Activated naive CD8-positive, alpha-beta T cell (primary cell): ENCODE data around the gene NAPB.

Experiments used
- H3K27ac Mint-ChIP-seq: one replicate; pipeline ENCODE4 v1.8.0; 2021; ENCODE audit warnings: mixed read lengths
- H3K27me3 Mint-ChIP-seq: one replicate; pipeline ENCODE4 v1.8.0; 2021; ENCODE audit warnings: mixed read lengths
- H3K36me3 Mint-ChIP-seq: one replicate; pipeline ENCODE4 v1.8.0; 2021; ENCODE audit warnings: mixed read lengths
- H3K4me1 Mint-ChIP-seq: one replicate; pipeline ENCODE4 v1.8.0; 2021; ENCODE audit warnings: low read depth, mixed read lengths
- H3K4me3 Mint-ChIP-seq: one replicate; pipeline ENCODE4 v1.8.0; 2021; ENCODE audit warnings: mild to moderate bottlenecking, mixed read lengths
- H3K9me3 Mint-ChIP-seq: one replicate; pipeline ENCODE4 v1.8.0; 2021; ENCODE audit warnings: low read depth, mixed read lengths

The NAPB gene

GRCh38 chr20:23446505-23446904 lies 25.2 kb upstream of the NAPB start:
- H3K27me3 Mint-ChIP-seq: no peaks in the 10 kb centered on the region
- no peaks in the 10 kb centered on the region for H3K36me3 Mint-ChIP-seq
- no peak overlapping the region for H3K27ac Mint-ChIP-seq
- no peaks in the 10 kb centered on the region for H3K9me3 Mint-ChIP-seq
- no peaks in the 10 kb centered on the region for H3K4me1 Mint-ChIP-seq
- no peak overlapping the region for H3K4me3 Mint-ChIP-seq

GRCh38 chr20:23445596-23446217 lies 24.4 kb upstream of the NAPB start:
- Mint-ChIP-seq H3K27me3 (no peaks in the 10 kb centered on the region), H3K27ac (no peak overlapping the region), H3K36me3 (no peaks in the 10 kb centered on the region), H3K9me3 (no peaks in the 10 kb centered on the region), H3K4me1 (no peaks in the 10 kb centered on the region), H3K4me3 (no peak overlapping the region)

GRCh38 chr20:23444859-23445258 lies 23.6 kb upstream of the NAPB start:
- Mint-ChIP-seq H3K9me3 (no peaks in the 10 kb centered on the region), H3K4me1 (no peaks in the 10 kb centered on the region), H3K36me3 (no peaks in the 10 kb centered on the region), H3K27me3 (no peaks in the 10 kb centered on the region), H3K27ac (no peak overlapping the region), H3K4me3 (no peak overlapping the region)

- Mint-ChIP-seq H3K36me3 (no peaks in the 10 kb centered on the region), H3K27me3 (no peaks in the 10 kb centered on the region), H3K9me3 (no peaks in the 10 kb centered on the region), H3K27ac (no peak overlapping the region), H3K4me1 (no peaks in the 10 kb centered on the region), H3K4me3 (no peak overlapping the region)
These were observed 21.1 kb upstream of the NAPB start for GRCh38 chr20:23442436-23442835.

- no peaks in the 10 kb centered on the region for H3K36me3 Mint-ChIP-seq
- H3K27me3 Mint-ChIP-seq: no peaks in the 10 kb centered on the region
- no peak overlapping the region for H3K4me3 Mint-ChIP-seq
- no peaks in the 10 kb centered on the region for H3K9me3 Mint-ChIP-seq
- no peaks in the 10 kb centered on the region for H3K4me1 Mint-ChIP-seq
- no peak overlapping the region for H3K27ac Mint-ChIP-seq
These were observed 20.6 kb upstream of the NAPB start for GRCh38 chr20:23441850-23442313.

- Mint-ChIP-seq H3K9me3 (no peaks in the 10 kb centered on the region), H3K27me3 (no peaks in the 10 kb centered on the region), H3K27ac (no peak overlapping the region), H3K36me3 (no peaks in the 10 kb centered on the region), H3K4me3 (no peak overlapping the region), H3K4me1 (no peaks in the 10 kb centered on the region)
These were observed 18.7 kb upstream of the NAPB start for GRCh38 chr20:23440004-23440403.

- Mint-ChIP-seq H3K4me3 (no peak overlapping the region), H3K27me3 (no peaks in the 10 kb centered on the region), H3K27ac (no peak overlapping the region), H3K9me3 (no peaks in the 10 kb centered on the region), H3K4me1 (no peaks in the 10 kb centered on the region), H3K36me3 (no peaks in the 10 kb centered on the region)
These were observed 17.4 kb upstream of the NAPB start for GRCh38 chr20:23438661-23439060.

GRCh38 chr20:23437126-23437899 lies 16.0 kb upstream of the NAPB start:
- no peaks in the 10 kb centered on the region for H3K9me3 Mint-ChIP-seq
- H3K4me1 Mint-ChIP-seq: no peaks in the 10 kb centered on the region
- H3K36me3 Mint-ChIP-seq: no peaks in the 10 kb centered on the region
- no peak overlapping the region for H3K27ac Mint-ChIP-seq
- H3K27me3 Mint-ChIP-seq: no peaks in the 10 kb centered on the region
- H3K4me3 Mint-ChIP-seq: no peak overlapping the region

- H3K4me3 Mint-ChIP-seq: no peak overlapping the region
These were observed 15.4 kb upstream of the NAPB start for GRCh38 chr20:23436681-23437080.

GRCh38 chr20:23435626-23436539 lies 14.6 kb upstream of the NAPB start:
- H3K27ac Mint-ChIP-seq: no peak overlapping the region
- no peaks in the 10 kb centered on the region for H3K9me3 Mint-ChIP-seq
- no peaks in the 10 kb centered on the region for H3K4me1 Mint-ChIP-seq
- no peaks in the 10 kb centered on the region for H3K27me3 Mint-ChIP-seq
- no peaks in the 10 kb centered on the region for H3K36me3 Mint-ChIP-seq
- H3K4me3 Mint-ChIP-seq: no peak overlapping the region

More at GRCh38 chr20:23436681-23437080, 15.4 kb upstream of the NAPB start:
- H3K36me3 Mint-ChIP-seq: no peaks in the 10 kb centered on the region
- H3K4me1 Mint-ChIP-seq: no peaks in the 10 kb centered on the region
- H3K9me3 Mint-ChIP-seq: no peaks in the 10 kb centered on the region
- H3K27ac Mint-ChIP-seq: no peak overlapping the region
- H3K27me3 Mint-ChIP-seq: no peaks in the 10 kb centered on the region

- H3K27ac Mint-ChIP-seq: no peak overlapping the region
- no peaks in the 10 kb centered on the region for H3K4me1 Mint-ChIP-seq
- no peaks in the 10 kb centered on the region for H3K9me3 Mint-ChIP-seq
- no peaks in the 10 kb centered on the region for H3K27me3 Mint-ChIP-seq
- no peaks in the 10 kb centered on the region for H3K36me3 Mint-ChIP-seq
- no peak overlapping the region for H3K4me3 Mint-ChIP-seq
These were observed 13.4 kb upstream of the NAPB start for GRCh38 chr20:23434521-23435313.

GRCh38 chr20:23433628-23434027 lies 12.3 kb upstream of the NAPB start:
- Mint-ChIP-seq H3K9me3 (no peaks in the 10 kb centered on the region), H3K27me3 (no peaks in the 10 kb centered on the region), H3K27ac (no peak overlapping the region), H3K36me3 (no peaks in the 10 kb centered on the region), H3K4me1 (no peaks in the 10 kb centered on the region), H3K4me3 (no peak overlapping the region)

GRCh38 chr20:23425129-23425528 lies 3.8 kb upstream of the NAPB start:
- no peaks in the 10 kb centered on the region for H3K36me3 Mint-ChIP-seq
- H3K27ac Mint-ChIP-seq: no peak overlapping the region
- peaks cover 4% of the 10 kb centered on the region for H3K27me3 Mint-ChIP-seq
- H3K4me1 Mint-ChIP-seq: peaks cover 7% of the 10 kb centered on the region
- no peaks in the 10 kb centered on the region for H3K9me3 Mint-ChIP-seq
- no peak overlapping the region for H3K4me3 Mint-ChIP-seq
